Esophagus squamous epithelium (tissue), 5 donors: ENCODE data around the gene EVA1C. TPM values are rescaled to one million over a fixed set of nuclear protein-coding genes. Genes with fewer than 3 reads are reported as not detected.

Experiments
- DNase-seq: peaks from one replicate; lab custom pipeline; 2025; lab: John Stamatoyannopoulos, UW
- H3K27ac ChIP-seq, 4 donors: fragments of 200-600 bp; sonication (generic); one replicate each; pipeline ENCODE4 v1.5.1; 2016 to 2019; ENCODE audit warnings: mild to moderate bottlenecking in 1 of 4
- H3K27me3 ChIP-seq, 4 donors: fragments of 200-600 bp; sonication (generic); 1 replicate in 3 of 4; 2 replicates in 1 of 4; pipeline versions ENCODE4 v1.5.1 to v1.6.0; 2017 to 2021; ENCODE audit warnings: antibody characterized with exemption in 1 of 4
- H3K36me3 ChIP-seq, 3 donors: fragments of 200-600 bp; sonication (generic); one replicate each; pipeline ENCODE4 v1.5.1; 2016 to 2019
- H3K4me1 ChIP-seq, 3 donors: fragments of 200-600 bp; sonication (generic); one replicate each; pipeline ENCODE4 v1.5.1; 2017 to 2019
- H3K4me3 ChIP-seq, 4 donors: fragments of 200-600 bp; sonication (generic); 1 replicate in 3 of 4; 2 replicates in 1 of 4; pipeline ENCODE4 v1.5.1; 2016 to 2019; ENCODE audit warnings: mild to moderate bottlenecking in 2 of 4, moderate library complexity in 1 of 4
- H3K9me3 ChIP-seq, 3 donors: fragments of 200-600 bp; sonication (generic); one replicate each; pipeline ENCODE4 v1.5.1; 2016 to 2019
- POLR2A ChIP-seq, 4 donors: fragments of 450-650 bp; IDR thresholded peaks; one replicate each; pipeline ENCODE4 v1.6.1; 2017; ENCODE audit warnings: antibody characterized with exemption in 4 of 4, mild to moderate bottlenecking in 4 of 4, moderate library complexity in 3 of 4
- WGBS, 2 donors: methylation state at CpG; one replicate each; pipeline ENCODE4 v1.1.5; 2018; 5-methylcytosine and 5-hydroxymethylcytosine counted together
- intact Hi-C: fragments of 100-400 bp; cut with DNase I; formaldehyde crosslinking; loops from one replicate; pipeline ENCODE4 v1.15.0; 2022
- total RNA-seq, 4 donors: library from RNA; depleted of rRNA; stranded (reverse); fragments of >200 nt; gene quantifications; one replicate each; pipeline ENCODE4 v1.1.0, GENCODE V29; 2016
- TF ChIP-seq, protein P1 (sequence below), 6 experiments: fragments of 450-650 bp in 4 of 6; fragments of 200-600 bp in 2 of 6; sonication (generic) in 2 of 6; IDR thresholded peaks; one replicate each; pipeline ENCODE4 v1.5.1; 2016 to 2019; ENCODE audit warnings: antibody characterized with exemption in 6 of 6, mild to moderate bottlenecking in 4 of 6, moderate library complexity in 4 of 6
- donor health status: DM: yes; HTN: yes; CAD: no.

Gene EVA1C
- total RNA-seq, 4 donors from 2014 or later = 12.7 to 39.9 (median 24.4) TPM

DNA sequence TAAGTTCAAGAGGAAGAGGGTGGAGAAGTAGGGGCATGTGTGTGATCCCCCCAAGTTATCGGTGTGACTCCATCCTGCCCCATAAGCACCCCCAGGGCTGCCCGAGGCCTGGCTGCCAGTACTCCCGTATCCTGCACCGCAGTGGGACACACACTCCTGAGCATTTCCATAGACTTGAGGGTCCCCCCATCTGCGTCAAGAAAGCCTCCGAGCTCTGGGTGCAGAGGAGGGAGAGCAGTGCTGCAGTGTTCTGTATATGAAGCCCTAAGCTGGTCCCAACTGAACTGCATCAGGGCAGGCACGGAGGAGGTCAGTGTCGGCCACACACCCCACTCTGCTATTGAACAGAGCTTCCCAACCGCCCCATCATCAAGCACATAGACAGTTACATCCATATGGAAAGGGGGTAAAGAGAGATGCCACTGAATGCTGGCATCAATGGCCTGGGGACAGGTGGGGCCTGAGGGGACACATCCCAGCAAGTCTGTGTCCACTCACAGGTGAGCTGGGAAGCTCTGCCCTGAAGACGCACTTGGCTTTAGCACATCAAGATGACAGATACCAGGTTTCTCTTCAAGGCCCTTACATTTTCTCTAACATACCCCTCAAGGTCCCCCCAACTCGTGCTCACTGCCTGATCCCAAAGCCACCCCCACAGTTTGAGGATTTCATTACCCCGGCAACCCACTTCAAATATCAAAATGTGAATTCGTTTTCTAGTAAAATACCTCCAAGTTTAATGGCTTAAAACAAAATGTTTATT, 64.3 kb downstream of the EVA1C start:
- H3K4me3 ChIP-seq = no peak overlapping the region
- 90 to 93% methylated on average over 12 to 13 of the region's 13 CpGs for WGBS, 2 donors
- TF ChIP-seq, protein P1, sequence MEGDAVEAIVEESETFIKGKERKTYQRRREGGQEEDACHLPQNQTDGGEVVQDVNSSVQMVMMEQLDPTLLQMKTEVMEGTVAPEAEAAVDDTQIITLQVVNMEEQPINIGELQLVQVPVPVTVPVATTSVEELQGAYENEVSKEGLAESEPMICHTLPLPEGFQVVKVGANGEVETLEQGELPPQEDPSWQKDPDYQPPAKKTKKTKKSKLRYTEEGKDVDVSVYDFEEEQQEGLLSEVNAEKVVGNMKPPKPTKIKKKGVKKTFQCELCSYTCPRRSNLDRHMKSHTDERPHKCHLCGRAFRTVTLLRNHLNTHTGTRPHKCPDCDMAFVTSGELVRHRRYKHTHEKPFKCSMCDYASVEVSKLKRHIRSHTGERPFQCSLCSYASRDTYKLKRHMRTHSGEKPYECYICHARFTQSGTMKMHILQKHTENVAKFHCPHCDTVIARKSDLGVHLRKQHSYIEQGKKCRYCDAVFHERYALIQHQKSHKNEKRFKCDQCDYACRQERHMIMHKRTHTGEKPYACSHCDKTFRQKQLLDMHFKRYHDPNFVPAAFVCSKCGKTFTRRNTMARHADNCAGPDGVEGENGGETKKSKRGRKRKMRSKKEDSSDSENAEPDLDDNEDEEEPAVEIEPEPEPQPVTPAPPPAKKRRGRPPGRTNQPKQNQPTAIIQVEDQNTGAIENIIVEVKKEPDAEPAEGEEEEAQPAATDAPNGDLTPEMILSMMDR (IDR thresholded peaks at IDR 0.05) = no peak
- no peak for TF ChIP-seq POLR2A (IDR thresholded peaks at IDR 0.05)
- peak overlapping the region in 3 of 4 donors; percentile 28 to 62 (median 51) for H3K27ac ChIP-seq
- H3K9me3 ChIP-seq = no peaks in the 10 kb centered on the region
- H3K4me1 ChIP-seq = peaks cover 13 to 55% (median 14%) of the 10 kb centered on the region in 3 donors
- intact Hi-C loops = no loop called here
- H3K36me3 ChIP-seq = peaks cover 0 to 36% (median 10%) of the 10 kb centered on the region in 3 donors
- H3K27me3 ChIP-seq = no peaks in the 10 kb centered on the region
- no peak for DNase-seq

DNA sequence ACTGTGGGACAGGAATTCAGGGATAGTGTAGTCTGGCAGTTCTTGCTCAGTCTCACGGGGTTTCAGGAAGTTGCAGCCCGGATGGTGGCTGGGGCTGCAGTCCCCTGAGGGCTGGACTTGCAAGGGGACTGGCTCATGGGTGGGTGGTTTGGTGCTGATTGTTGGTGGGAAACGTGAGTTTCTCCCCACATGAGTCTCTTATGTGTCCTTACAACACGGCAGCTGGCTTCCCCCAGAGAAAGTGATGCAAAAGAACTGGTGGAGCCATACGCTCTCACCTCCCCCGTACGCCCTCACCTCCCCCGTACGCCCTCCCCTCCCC, 64.9 kb downstream of the EVA1C start:
- Histone ChIP-seq H3K36me3 (peaks cover 0 to 30% (median 10%) of the 10 kb centered on the region in 3 donors), H3K4me3 (no peak overlapping the region), H3K27me3 (no peaks in the 10 kb centered on the region), H3K27ac (no peak overlapping the region), H3K9me3 (no peaks in the 10 kb centered on the region), H3K4me1 (peaks cover 13 to 57% (median 14%) of the 10 kb centered on the region in 3 donors)
- WGBS, 2 donors = 60 to 76% methylated on average over 3 to 5 of the region's 9 CpGs
- intact Hi-C loops = no loop called here
- no peak for DNase-seq
- TF ChIP-seq POLR2A (IDR thresholded peaks at IDR 0.05) = no peak
- TF ChIP-seq, protein P1 (IDR thresholded peaks at IDR 0.05) = no peak

DNA sequence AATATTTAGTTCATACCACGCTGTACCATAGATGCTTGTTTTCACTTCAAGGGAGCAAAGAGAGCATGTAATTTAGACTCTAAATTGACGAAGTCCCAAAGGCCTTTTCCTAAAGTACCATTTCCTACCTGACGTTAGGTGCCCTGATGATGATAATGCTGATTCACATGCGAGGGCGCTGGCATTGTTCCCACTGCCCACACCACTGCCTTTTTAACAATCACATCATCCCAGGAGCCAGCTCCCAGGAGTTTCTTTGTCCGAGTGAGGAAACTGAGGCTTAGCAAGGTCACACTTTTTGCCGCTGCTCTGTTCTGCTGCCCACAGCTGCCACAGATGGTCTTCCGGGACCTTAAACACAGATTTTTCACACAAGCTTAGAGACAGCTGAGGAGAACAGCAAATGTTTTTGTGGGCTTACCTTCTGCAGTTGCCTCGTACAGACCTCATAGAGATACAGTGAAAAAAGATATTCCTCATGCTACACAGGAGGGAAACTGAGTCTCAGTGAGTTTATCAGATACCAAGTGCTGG, 69.4 kb downstream of the EVA1C start:
- Histone ChIP-seq H3K4me1 (peaks cover 0 to 62% (median 4%) of the 10 kb centered on the region in 3 donors), H3K9me3 (no peaks in the 10 kb centered on the region), H3K27ac (no peak overlapping the region), H3K27me3 (no peaks in the 10 kb centered on the region), H3K36me3 (peaks cover 0 to 13% (median 0%) of the 10 kb centered on the region in 3 donors), H3K4me3 (no peak overlapping the region)
- 70 to 72% methylated on average over 8 to 9 of the region's 9 CpGs for WGBS, 2 donors
- TF ChIP-seq, protein P1 (IDR thresholded peaks at IDR 0.05) = no peak
- TF ChIP-seq POLR2A (IDR thresholded peaks at IDR 0.05) = no peak
- intact Hi-C loops = no loop called here
- DNase-seq = no peak

DNA sequence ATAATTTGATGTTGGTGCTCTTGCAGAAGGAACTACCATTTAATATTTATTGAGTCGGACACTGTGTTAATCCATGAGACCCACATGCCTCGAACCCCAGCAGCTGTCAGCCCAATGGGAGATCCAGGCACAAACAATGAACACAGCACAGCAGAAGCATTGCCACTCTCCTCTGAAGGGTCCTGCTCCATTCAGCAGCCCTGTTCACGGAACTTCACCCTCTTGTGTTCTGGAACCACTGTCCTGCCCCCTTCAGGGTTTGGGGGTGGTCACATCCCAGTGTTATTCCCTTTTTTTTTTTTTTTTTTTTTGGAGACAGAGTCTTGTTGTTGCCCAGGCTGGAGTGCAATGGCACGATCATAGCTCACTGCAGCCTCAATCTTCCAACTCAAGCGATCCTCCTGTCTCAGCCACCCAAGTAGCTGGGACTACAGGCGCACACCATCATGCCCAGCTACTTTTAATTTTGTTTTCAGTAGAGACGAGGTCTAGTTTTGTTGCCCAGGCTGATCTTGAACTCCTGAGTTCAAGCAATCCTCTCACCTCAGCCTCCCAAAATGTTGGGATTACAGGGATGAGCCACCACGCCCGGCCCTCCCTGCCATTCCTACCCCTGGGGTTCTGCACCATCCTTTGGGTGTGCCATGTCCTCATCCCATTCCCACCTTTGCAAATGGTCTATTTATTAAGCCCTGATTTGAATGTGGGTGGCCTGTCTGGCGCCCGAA, 70.2 kb downstream of the EVA1C start:
- Histone ChIP-seq H3K9me3 (no peaks in the 10 kb centered on the region), H3K4me1 (peaks cover 0 to 57% (median 4%) of the 10 kb centered on the region in 3 donors), H3K4me3 (no peak overlapping the region), H3K27me3 (no peaks in the 10 kb centered on the region), H3K36me3 (peaks cover 0 to 11% (median 3%) of the 10 kb centered on the region in 3 donors), H3K27ac (peak overlapping the region in 1 of 4 donors; percentile 62)
- 60 to 61% methylated on average over 9 to 10 of the region's 11 CpGs for WGBS, 2 donors
- DNase-seq = no peak
- intact Hi-C loops = no loop called here
- TF ChIP-seq POLR2A (IDR thresholded peaks at IDR 0.05) = no peak
- TF ChIP-seq, protein P1 (IDR thresholded peaks at IDR 0.05) = no peak

DNA sequence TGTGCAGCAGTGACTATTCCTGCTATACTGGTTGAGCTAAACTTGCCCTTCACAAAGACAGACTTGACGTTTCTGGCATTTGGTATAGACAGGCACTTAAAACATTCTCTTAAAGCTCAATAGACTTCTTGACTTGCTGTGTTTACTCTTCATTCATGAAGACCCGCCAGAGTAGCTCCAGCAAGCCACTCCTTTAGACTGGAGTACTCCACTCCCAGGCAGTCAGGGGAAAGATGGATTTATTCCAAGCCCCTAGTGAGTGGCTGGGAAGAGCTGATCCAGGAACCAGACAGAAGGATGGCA, 70.7 kb downstream of the EVA1C start:
- no peaks in the 10 kb centered on the region for H3K27me3 ChIP-seq
- no peak for TF ChIP-seq POLR2A (IDR thresholded peaks at IDR 0.05)
- TF ChIP-seq, protein P1 (IDR thresholded peaks at IDR 0.05) = no peak
- H3K4me1 ChIP-seq = peaks cover 0 to 54% (median 4%) of the 10 kb centered on the region in 3 donors
- peaks cover 0 to 12% (median 3%) of the 10 kb centered on the region in 3 donors for H3K36me3 ChIP-seq
- intact Hi-C loops = no loop called here
- DNase-seq = no peak
- H3K9me3 ChIP-seq = no peaks in the 10 kb centered on the region
- H3K27ac ChIP-seq = peak overlapping the region; percentile 28 to 78 (median 58)
- no peak overlapping the region for H3K4me3 ChIP-seq
- 6 to 27% methylated on average over 2 of the region's 2 CpGs for WGBS, 2 donors
